Spleen (tissue), 11 donors: ENCODE data around the gene ZNF839. TPM values are rescaled to one million over a fixed set of nuclear protein-coding genes. Genes with fewer than 3 reads are reported as not detected.
A peak's percentile ranks its signal among the peaks of the same experiment; 100 is the strongest.

ENCODE experiments used
- DNase-seq: peaks from one replicate; pipeline ENCODE4 v3.0.0-alpha.2; 2020
- H3K27ac ChIP-seq, 8 donors: fragments of 200-600 bp; sonication (generic) in 7 of 8; 1 replicate in 4 of 8; 2 replicates in 4 of 8; pipeline versions ENCODE4 v1.5.0 to v1.8.0; 2016 to 2021; ENCODE audit warnings: inconsistent platforms in 4 of 8, mild to moderate bottlenecking in 4 of 8, moderate library complexity in 1 of 8
- H3K27me3 ChIP-seq, 7 donors: fragments of 200-600 bp; sonication (generic) in 6 of 7; replicated peaks in 1 of 7; 1 replicate in 4 of 7; 2 replicates in 3 of 7; pipeline versions ENCODE4 v1.5.0 to v1.8.0; 2016 to 2021; ENCODE audit warnings: inconsistent platforms in 3 of 7, mild to moderate bottlenecking in 1 of 7
- H3K36me3 ChIP-seq, 6 donors: fragments of 200-600 bp; sonication (generic) in 5 of 6; 1 replicate in 4 of 6; 2 replicates in 2 of 6; pipeline versions ENCODE4 v1.5.0 to v1.8.0; 2016 to 2021; ENCODE audit warnings: inconsistent platforms in 2 of 6
- H3K4me1 ChIP-seq, 6 donors: fragments of 200-600 bp; sonication (generic) in 5 of 6; 1 replicate in 3 of 6; 2 replicates in 3 of 6; pipeline versions ENCODE4 v1.5.0 to v1.8.0; 2016 to 2021; ENCODE audit warnings: inconsistent platforms in 3 of 6
- H3K4me3 ChIP-seq, 8 donors: fragments of 200-600 bp; sonication (generic) in 7 of 8; 1 replicate in 4 of 8; 2 replicates in 4 of 8; pipeline versions ENCODE4 v1.5.0 to v1.8.0; 2016 to 2021; ENCODE audit warnings: inconsistent platforms in 4 of 8, mild to moderate bottlenecking in 4 of 8, moderate library complexity in 2 of 8
- H3K9me3 ChIP-seq, 8 donors: fragments of 200-600 bp; sonication (generic) in 7 of 8; 1 replicate in 4 of 8; 2 replicates in 4 of 8; pipeline versions ENCODE4 v1.5.0 to v1.8.0; 2016 to 2021; ENCODE audit warnings: inconsistent platforms in 4 of 8
- CTCF ChIP-seq, 11 experiments: fragments of 200-600 bp in 7 of 11; fragments of 450-650 bp in 4 of 11; sonication (generic) in 4 of 11; IDR thresholded peaks in 8 of 11; conservative IDR thresholded peaks in 3 of 11; 1 replicate in 7 of 11; 2 replicates in 4 of 11; pipeline versions ENCODE4 v1.4.0 to v1.8.0; 2016 to 2021; ENCODE audit warnings: antibody characterized with exemption in 11 of 11, inconsistent platforms in 4 of 11, mild to moderate bottlenecking in 1 of 11
- POLR2A ChIP-seq, 3 donors: fragments of 450-650 bp; IDR thresholded peaks; one replicate each; pipeline ENCODE4 v1.5.1; 2017; ENCODE audit warnings: antibody characterized with exemption in 3 of 3, mild to moderate bottlenecking in 1 of 3
- POLR2AphosphoS5 ChIP-seq, 3 donors: sonication (generic); formaldehyde crosslinking; IDR thresholded peaks; one replicate each; pipeline ENCODE4 v1.5.1; 2017; ENCODE audit warnings: antibody characterized with exemption in 3 of 3
- WGBS, 5 donors: extraction: QIAGEN DNeasy Blood & Tissue Kit in 3 of 5; methylation state at CpG; one replicate each; pipeline versions ENCODE4 v1.1.5 to v1.1.7; 2013 to 2018; 5-methylcytosine and 5-hydroxymethylcytosine counted together
- intact Hi-C: fragments of 100-400 bp; cut with DNase I; formaldehyde crosslinking; loops from one replicate; pipeline ENCODE4 v1.15.0; 2023; ENCODE audit warnings: low total_unique reads
- polyA plus RNA-seq, 3 donors: library from polyadenylated mRNA; stranded (reverse); fragments of 200-250 nt; gene quantifications; one replicate each; pipeline ENCODE4 v1.2.1, GENCODE V29; 2013
- total RNA-seq, 7 donors: library from RNA; depleted of rRNA in 3 of 7; stranded (reverse); fragments of >200 nt in 3 of 7; fragmentation: NEBNext Ultra II Directional in 4 of 7; extraction: Animal tissue kit (Norgen Biotek cat#: 25700) in 4 of 7; gene quantifications; one replicate each; pipeline versions ENCODE4 v1.1.0 to v1.2.1, GENCODE V29; 2016 to 2021
- donor health status: healthy with polysubstance abuse.
- donor health status: DM: no; HTN: no; CAD: no; lungs with moderate emphysema.
- donor health status: DM: no; HTN: no; CAD: no.
- donor health status: Bipolar disorder and iron deficiency.
- donor health status: healthy.
- donor health status: DM: no; HTN: no; CAD: no.
- donor health status: DM: yes; HTN: yes; CAD: no.

Gene ZNF839
- total and polyA plus RNA-seq, 10 donors = 10.3 to 28.5 (median 17.3) TPM

- peaks cover 0 to 65% (median 1%) of the 10 kb centered on the region in 6 donors for H3K36me3 ChIP-seq
- no peak for DNase-seq
- TF ChIP-seq POLR2AphosphoS5 (IDR thresholded peaks at IDR 0.05) = no peak
- no peak for TF ChIP-seq POLR2A (IDR thresholded peaks at IDR 0.05)
- TF ChIP-seq CTCF (IDR thresholded peaks at IDR 0.05 in 8 of 11, conservative IDR thresholded peaks at IDR 0.05 in 3 of 11) = no peak
- H3K27me3 ChIP-seq = no peaks in the 10 kb centered on the region
- H3K9me3 ChIP-seq = no peaks in the 10 kb centered on the region
- intact Hi-C loops = no loop called here
- H3K4me3 ChIP-seq = no peak overlapping the region
- H3K27ac ChIP-seq = no peak overlapping the region
- H3K4me1 ChIP-seq = peaks cover 0 to 17% (median 2%) of the 10 kb centered on the region in 6 donors
Observed at GRCh38 chr14:102387086-102387485, 67.5 kb downstream of the ZNF839 start.

GRCh38 chr14:102389246-102389645 is 69.7 kb downstream of the ZNF839 start:
- 72 to 92% (median 79%) methylated on average over 2 of the region's 2 CpGs for WGBS, 5 donors
- H3K27me3 ChIP-seq = no peaks in the 10 kb centered on the region
- peaks cover 0 to 54% (median 1%) of the 10 kb centered on the region in 6 donors for H3K36me3 ChIP-seq
- intact Hi-C loops = no loop called here
- peaks cover 0 to 17% (median 2%) of the 10 kb centered on the region in 6 donors for H3K4me1 ChIP-seq
- no peaks in the 10 kb centered on the region for H3K9me3 ChIP-seq
- peak overlapping the region in 1 of 8 donors; percentile 14 for H3K4me3 ChIP-seq
- H3K27ac ChIP-seq = peak overlapping the region in 4 of 8 donors; percentile 2 to 69 (median 57)
- no peak for DNase-seq
- TF ChIP-seq CTCF (IDR thresholded peaks at IDR 0.05 in 8 of 11, conservative IDR thresholded peaks at IDR 0.05 in 3 of 11) = no peak
- no peak for TF ChIP-seq POLR2A (IDR thresholded peaks at IDR 0.05)
- TF ChIP-seq POLR2AphosphoS5 (IDR thresholded peaks at IDR 0.05) = no peak

DNA sequence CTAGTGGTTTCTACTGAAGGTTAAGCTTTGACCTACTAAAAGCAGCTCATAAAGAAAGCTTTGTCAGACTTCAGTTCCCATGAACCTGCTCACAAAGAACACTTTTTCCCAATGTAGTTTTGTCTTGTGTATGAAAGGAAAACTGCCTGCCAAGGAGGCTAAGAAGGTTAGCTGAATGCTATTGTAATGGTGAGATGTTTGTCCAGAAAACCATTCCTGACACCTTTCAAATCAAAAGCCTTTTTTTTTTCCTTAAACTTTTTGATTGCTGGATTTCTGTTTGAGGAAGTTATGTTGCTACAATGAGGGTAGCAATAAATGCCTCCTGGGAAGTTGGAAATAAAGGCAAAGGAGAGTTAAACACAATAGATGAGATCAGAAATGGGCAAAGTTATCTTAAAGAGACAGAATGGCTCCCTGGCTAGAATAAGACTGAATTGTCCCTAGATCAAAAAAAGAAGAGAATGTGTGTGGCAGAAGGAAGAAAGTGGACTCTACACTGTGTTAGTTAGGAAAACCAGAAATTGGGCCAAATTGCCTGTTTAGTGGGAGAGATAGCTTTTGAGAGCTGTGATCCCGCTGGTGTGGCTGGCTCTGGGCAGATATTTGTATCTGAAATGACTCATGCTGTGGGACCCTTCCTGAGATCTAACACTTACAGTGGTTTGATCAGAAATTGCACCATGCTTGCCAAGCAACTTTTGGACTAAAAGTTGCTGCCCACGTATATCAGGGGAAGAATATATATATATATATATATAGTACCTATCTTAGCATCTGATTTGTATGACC is 70.7 kb downstream of the ZNF839 start:
- Histone ChIP-seq H3K4me1 (peaks cover 0 to 17% (median 2%) of the 10 kb centered on the region in 6 donors), H3K27me3 (no peaks in the 10 kb centered on the region), H3K4me3 (no peak overlapping the region), H3K9me3 (no peaks in the 10 kb centered on the region), H3K27ac (peak overlapping the region in 3 of 8 donors; percentile 50 to 69 (median 64)), H3K36me3 (peaks cover 0 to 55% (median 1%) of the 10 kb centered on the region in 6 donors)
- DNase-seq = no peak
- WGBS, 5 donors = 64 to 87% (median 81%) methylated on average over 2 of the region's 2 CpGs
- intact Hi-C loops = no loop called here
- no peak for TF ChIP-seq CTCF (IDR thresholded peaks at IDR 0.05 in 8 of 11, conservative IDR thresholded peaks at IDR 0.05 in 3 of 11)
- no peak for TF ChIP-seq POLR2AphosphoS5 (IDR thresholded peaks at IDR 0.05)
- TF ChIP-seq POLR2A (IDR thresholded peaks at IDR 0.05) = no peak

Other genes starting within 250 kb of the ZNF839 start
- 100 to 1,000 TPM; 162 to 395 (median 240) TPM for gene HSP90AA1, start 232.7 kb upstream of the ZNF839 start, total RNA-seq
- gene HSP90AA1, start 232.7 kb upstream of the ZNF839 start, polyA plus RNA-seq = 100 to 1,000 TPM in 2 of 3 donors, 10 to 100 TPM in 1; 98.3 to 178 (median 139) TPM
- gene WDR20, start 179.8 kb upstream of the ZNF839 start, total RNA-seq = 10 to 100 TPM; 25.8 to 40.8 (median 30.1) TPM
- 10 to 100 TPM in 1 of 3 donors, 1 to 10 TPM in 2; 8.7 to 11.1 (median 8.7) TPM for gene WDR20, start 179.8 kb upstream of the ZNF839 start, polyA plus RNA-seq
- gene MOK, start 14.6 kb upstream of the ZNF839 start, total RNA-seq = 10 to 100 TPM in 4 of 7 donors, 1 to 10 TPM in 3; 4.7 to 12.2 (median 10.2) TPM
- 10 to 100 TPM in 1 of 3 donors, 1 to 10 TPM in 2; 4.1 to 11.7 (median 9.6) TPM for gene MOK, start 14.6 kb upstream of the ZNF839 start, polyA plus RNA-seq
- gene CINP, start 43.1 kb downstream of the ZNF839 start, total RNA-seq = 10 to 100 TPM; 22.8 to 39.5 (median 29.3) TPM
- 10 to 100 TPM; 23.9 to 35.2 (median 28.8) TPM for gene CINP, start 43.1 kb downstream of the ZNF839 start, polyA plus RNA-seq
- 10 to 100 TPM; 23.7 to 46.6 (median 30.3) TPM for gene TECPR2, start 43.2 kb downstream of the ZNF839 start, total RNA-seq
- gene TECPR2, start 43.2 kb downstream of the ZNF839 start, polyA plus RNA-seq = 1 to 10 TPM; 1.1 to 5.0 (median 1.2) TPM
- 10 to 100 TPM in 6 of 7 donors, 1 to 10 TPM in 1; 8.6 to 24.0 (median 15.7) TPM for gene ANKRD9, start 190.0 kb downstream of the ZNF839 start, total RNA-seq
- gene ANKRD9, start 190.0 kb downstream of the ZNF839 start, polyA plus RNA-seq = 1 to 10 TPM; 2.2 to 4.9 (median 2.3) TPM